ENCODE measurements around the gene MEF2A.

MEF2A gene

GRCh38 chr15:99683000-99683670, 117.4 kb downstream of the MEF2A start:
- no peak for DNase-seq (ENCODE audit: low read depth)
- no peak for TF ChIP-seq CTCF (IDR thresholded peaks at IDR 0.05; ENCODE audit: control insufficient read depth, extremely low read depth, insufficient read depth)
- no peak overlapping the region for H3K4me3 ChIP-seq (ENCODE audit: low read depth, low read length)

GRCh38 chr15:99686290-99686689, 120.5 kb downstream of the MEF2A start:
- no peak for DNase-seq (ENCODE audit: low read depth)
- TF ChIP-seq CTCF (IDR thresholded peaks at IDR 0.05; ENCODE audit: control insufficient read depth, extremely low read depth, insufficient read depth), result no peak
- no peak overlapping the region for H3K4me3 ChIP-seq (ENCODE audit: low read depth, low read length)

- no peak for DNase-seq (ENCODE audit: low read depth)
- H3K4me3 ChIP-seq (ENCODE audit: low read depth, low read length), result no peak overlapping the region
- TF ChIP-seq CTCF (IDR thresholded peaks at IDR 0.05; ENCODE audit: control insufficient read depth, extremely low read depth, insufficient read depth), result no peak
These were observed 127.0 kb downstream of the MEF2A start for GRCh38 chr15:99692825-99693224.

GRCh38 chr15:99696096-99696495, 130.3 kb downstream of the MEF2A start:
- H3K4me3 ChIP-seq (ENCODE audit: low read depth, low read length), result no peak overlapping the region
- TF ChIP-seq CTCF (IDR thresholded peaks at IDR 0.05; ENCODE audit: control insufficient read depth, extremely low read depth, insufficient read depth), result no peak
- DNase-seq (ENCODE audit: low read depth), result no peak

GRCh38 chr15:99702895-99703602, 137.3 kb downstream of the MEF2A start:
- DNase-seq (ENCODE audit: low read depth), result no peak
- H3K4me3 ChIP-seq (ENCODE audit: low read depth, low read length), result no peak overlapping the region
- no peak for TF ChIP-seq CTCF (IDR thresholded peaks at IDR 0.05; ENCODE audit: control insufficient read depth, extremely low read depth, insufficient read depth)

GRCh38 chr15:99703603-99704443, 138.0 kb downstream of the MEF2A start:
- H3K4me3 ChIP-seq (ENCODE audit: low read depth, low read length), result no peak overlapping the region
- peak; percentile 59 for TF ChIP-seq CTCF (IDR thresholded peaks at IDR 0.05; ENCODE audit: control insufficient read depth, extremely low read depth, insufficient read depth)
- DNase-seq (ENCODE audit: low read depth), result peak; percentile 72

Data from LNCaP clone FGC (cell line).